ENCODE data around the gene HECTD1.

- TF ChIP-seq CTCF (IDR thresholded peaks at IDR 0.05) (no peak), POLR2AphosphoS5 (IDR thresholded peaks at IDR 0.05) (no peak)
Observed at GRCh38 chr14:31128601-31129526, 78.7 kb downstream of the HECTD1 start.

All from upper lobe of left lung (tissue), 4 donors.